ENCODE measurements around the gene DCDC2C.

DCDC2C gene

GRCh38 chr2:3664925-3665324 is 38.5 kb upstream of the DCDC2C start:
- Histone ChIP-seq H3K36me3 (ENCODE audit: insufficient read depth, low read length) (no peaks in the 10 kb centered on the region), H3K27me3 (ENCODE audit: insufficient read depth, low read length) (no peaks in the 10 kb centered on the region), H3K4me1 (ENCODE audit: insufficient read depth, low read length) (peaks cover 3% of the 10 kb centered on the region), H2AFZ (ENCODE audit: low read depth, low read length) (no peak overlapping the region), H3K9me3 (ENCODE audit: low read length) (no peaks in the 10 kb centered on the region), H3K4me3 (ENCODE audit: low read length) (no peak overlapping the region)

DNA sequence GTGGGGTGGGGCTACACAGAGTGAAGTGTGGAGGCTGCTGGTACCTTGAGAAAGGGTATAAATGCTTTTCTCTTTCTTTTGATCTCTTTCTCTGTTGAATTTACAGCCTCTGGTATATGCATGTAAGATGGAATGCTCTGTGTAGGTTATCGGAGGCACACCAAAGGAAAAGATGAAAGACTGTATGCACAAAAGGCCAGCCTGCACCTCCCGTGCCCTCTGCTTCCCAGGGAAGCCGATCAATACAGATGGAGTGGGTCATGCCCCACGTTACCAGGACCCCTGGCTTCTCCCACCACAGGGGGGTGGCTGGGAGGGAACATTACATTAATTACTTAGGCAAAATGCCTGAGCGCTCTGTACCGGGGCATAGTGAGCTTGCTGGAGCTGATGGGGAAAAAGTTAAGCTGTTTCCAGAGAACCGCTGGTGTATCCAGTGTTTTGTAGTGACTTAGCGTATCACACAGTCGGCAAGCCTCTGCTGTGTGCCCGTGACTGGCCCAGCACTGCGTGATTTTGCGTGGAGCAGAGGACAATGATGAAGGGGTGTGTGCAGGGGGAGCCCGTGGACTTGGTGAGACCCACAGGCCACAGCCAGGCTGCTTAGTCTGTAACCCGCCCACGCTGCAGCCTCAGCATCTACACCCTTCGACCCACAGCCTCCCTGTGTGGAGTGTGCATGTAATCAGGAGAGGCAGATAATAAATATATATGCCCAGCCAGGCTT is 37.3 kb upstream of the DCDC2C start:
- Histone ChIP-seq H3K36me3 (ENCODE audit: insufficient read depth, low read length) (no peaks in the 10 kb centered on the region), H3K27me3 (ENCODE audit: insufficient read depth, low read length) (no peaks in the 10 kb centered on the region), H3K4me1 (ENCODE audit: insufficient read depth, low read length) (peaks cover 3% of the 10 kb centered on the region), H3K9me3 (ENCODE audit: low read length) (peaks cover 3% of the 10 kb centered on the region), H2AFZ (ENCODE audit: low read depth, low read length) (no peak overlapping the region), H3K4me3 (ENCODE audit: low read length) (no peak overlapping the region)

GRCh38 chr2:3666613-3666975 is 36.8 kb upstream of the DCDC2C start:
- no peaks in the 10 kb centered on the region for H3K36me3 ChIP-seq (ENCODE audit: insufficient read depth, low read length)
- H3K4me3 ChIP-seq (ENCODE audit: low read length): no peak overlapping the region
- no peak overlapping the region for H2AFZ ChIP-seq (ENCODE audit: low read depth, low read length)
- peaks cover 3% of the 10 kb centered on the region for H3K4me1 ChIP-seq (ENCODE audit: insufficient read depth, low read length)
- no peaks in the 10 kb centered on the region for H3K27me3 ChIP-seq (ENCODE audit: insufficient read depth, low read length)
- peaks cover 3% of the 10 kb centered on the region for H3K9me3 ChIP-seq (ENCODE audit: low read length)

- Histone ChIP-seq H3K9me3 (ENCODE audit: low read length) (peaks cover 3% of the 10 kb centered on the region), H3K4me1 (ENCODE audit: insufficient read depth, low read length) (peaks cover 3% of the 10 kb centered on the region), H3K4me3 (ENCODE audit: low read length) (no peak overlapping the region), H3K27me3 (ENCODE audit: insufficient read depth, low read length) (no peaks in the 10 kb centered on the region), H2AFZ (ENCODE audit: low read depth, low read length) (no peak overlapping the region), H3K36me3 (ENCODE audit: insufficient read depth, low read length) (no peaks in the 10 kb centered on the region)
These were observed 36.2 kb upstream of the DCDC2C start for GRCh38 chr2:3667151-3667631.

GRCh38 chr2:3669656-3670055 is 33.7 kb upstream of the DCDC2C start:
- Histone ChIP-seq H3K27me3 (ENCODE audit: insufficient read depth, low read length) (no peaks in the 10 kb centered on the region), H3K36me3 (ENCODE audit: insufficient read depth, low read length) (no peaks in the 10 kb centered on the region), H3K4me1 (ENCODE audit: insufficient read depth, low read length) (peaks cover 3% of the 10 kb centered on the region), H3K9me3 (ENCODE audit: low read length) (peaks cover 3% of the 10 kb centered on the region), H3K4me3 (ENCODE audit: low read length) (no peak overlapping the region), H2AFZ (ENCODE audit: low read depth, low read length) (no peak overlapping the region)

DNA sequence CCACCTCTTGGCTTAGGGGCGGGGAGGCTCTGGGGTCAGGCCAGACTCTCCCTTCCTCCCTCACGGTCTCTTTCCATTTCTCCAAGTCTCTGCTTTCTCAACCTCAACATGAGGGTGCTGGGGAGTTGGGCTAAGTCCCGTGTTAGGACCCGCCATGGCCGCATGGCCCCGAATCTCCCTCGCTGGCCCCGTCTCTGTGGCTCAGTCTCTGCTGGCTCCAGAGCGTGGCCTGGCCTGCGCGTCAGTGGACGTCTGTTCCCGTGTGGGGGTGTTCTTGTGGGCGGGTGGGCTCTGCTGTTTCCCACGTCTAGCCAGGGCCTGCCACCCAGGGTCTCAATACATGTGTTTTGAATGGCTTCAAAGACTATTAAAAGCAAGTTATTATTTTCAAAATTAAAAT is 33.0 kb upstream of the DCDC2C start:
- Histone ChIP-seq H3K36me3 (ENCODE audit: insufficient read depth, low read length) (no peaks in the 10 kb centered on the region), H3K4me3 (ENCODE audit: low read length) (no peak overlapping the region), H3K9me3 (ENCODE audit: low read length) (peaks cover 3% of the 10 kb centered on the region), H3K4me1 (ENCODE audit: insufficient read depth, low read length) (peaks cover 3% of the 10 kb centered on the region), H3K27me3 (ENCODE audit: insufficient read depth, low read length) (no peaks in the 10 kb centered on the region), H2AFZ (ENCODE audit: low read depth, low read length) (no peak overlapping the region)

- Histone ChIP-seq H2AFZ (ENCODE audit: low read depth, low read length) (no peak overlapping the region), H3K36me3 (ENCODE audit: insufficient read depth, low read length) (no peaks in the 10 kb centered on the region)
These were observed 32.4 kb upstream of the DCDC2C start for GRCh38 chr2:3670941-3671340.

GRCh38 chr2:3672861-3673678 is 30.3 kb upstream of the DCDC2C start:
- Histone ChIP-seq H3K9me3 (ENCODE audit: low read length) (peaks cover 3% of the 10 kb centered on the region), H3K36me3 (ENCODE audit: insufficient read depth, low read length) (no peaks in the 10 kb centered on the region), H3K27me3 (ENCODE audit: insufficient read depth, low read length) (no peaks in the 10 kb centered on the region), H3K4me3 (ENCODE audit: low read length) (no peak overlapping the region), H3K4me1 (ENCODE audit: insufficient read depth, low read length) (no peaks in the 10 kb centered on the region), H2AFZ (ENCODE audit: low read depth, low read length) (no peak overlapping the region)

More at GRCh38 chr2:3670941-3671340, 32.4 kb upstream of the DCDC2C start:
- no peak overlapping the region for H3K4me3 ChIP-seq (ENCODE audit: low read length)
- H3K9me3 ChIP-seq (ENCODE audit: low read length): peaks cover 3% of the 10 kb centered on the region
- H3K4me1 ChIP-seq (ENCODE audit: insufficient read depth, low read length): peaks cover 2% of the 10 kb centered on the region
- no peaks in the 10 kb centered on the region for H3K27me3 ChIP-seq (ENCODE audit: insufficient read depth, low read length)

DNA sequence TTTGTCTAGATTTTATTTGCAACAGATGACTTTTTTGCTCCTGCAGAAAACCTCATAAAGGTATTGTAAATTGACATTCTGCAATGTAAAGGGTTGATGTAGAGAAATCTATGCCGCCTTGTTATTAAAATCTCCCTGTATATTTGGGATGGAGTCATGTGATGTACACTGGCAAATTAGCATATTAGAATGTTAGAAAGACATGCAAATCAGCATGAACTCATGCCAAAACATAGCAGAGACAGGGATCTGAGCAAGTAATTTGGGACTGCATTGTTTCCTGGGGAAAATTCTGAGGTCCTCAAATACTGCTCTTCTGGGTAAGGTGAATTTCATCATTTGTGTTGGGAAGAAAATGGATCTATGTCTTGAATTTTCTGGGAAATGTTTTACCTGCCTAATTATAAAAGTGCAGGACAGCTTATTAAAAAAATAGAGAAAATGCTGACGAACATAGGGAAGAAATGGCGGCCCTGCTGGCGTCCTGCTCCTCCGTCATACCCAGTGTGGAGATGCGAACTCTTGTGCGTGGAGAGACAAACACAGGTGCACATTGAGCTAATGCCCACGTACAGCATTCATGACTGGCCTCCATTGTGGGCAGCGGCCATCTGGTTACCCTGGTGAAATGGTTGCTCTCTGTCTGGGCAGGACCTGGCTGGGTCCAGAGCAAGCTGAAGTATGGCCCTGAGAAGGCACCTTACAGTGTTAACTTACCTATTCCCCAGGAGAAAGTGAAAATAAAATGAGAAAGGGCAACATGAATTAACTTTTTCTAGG is 29.1 kb upstream of the DCDC2C start:
- Histone ChIP-seq H3K36me3 (ENCODE audit: insufficient read depth, low read length) (no peaks in the 10 kb centered on the region), H2AFZ (ENCODE audit: low read depth, low read length) (no peak overlapping the region), H3K27me3 (ENCODE audit: insufficient read depth, low read length) (no peaks in the 10 kb centered on the region), H3K4me3 (ENCODE audit: low read length) (no peak overlapping the region), H3K9me3 (ENCODE audit: low read length) (peaks cover 3% of the 10 kb centered on the region), H3K4me1 (ENCODE audit: insufficient read depth, low read length) (no peaks in the 10 kb centered on the region)

DNA sequence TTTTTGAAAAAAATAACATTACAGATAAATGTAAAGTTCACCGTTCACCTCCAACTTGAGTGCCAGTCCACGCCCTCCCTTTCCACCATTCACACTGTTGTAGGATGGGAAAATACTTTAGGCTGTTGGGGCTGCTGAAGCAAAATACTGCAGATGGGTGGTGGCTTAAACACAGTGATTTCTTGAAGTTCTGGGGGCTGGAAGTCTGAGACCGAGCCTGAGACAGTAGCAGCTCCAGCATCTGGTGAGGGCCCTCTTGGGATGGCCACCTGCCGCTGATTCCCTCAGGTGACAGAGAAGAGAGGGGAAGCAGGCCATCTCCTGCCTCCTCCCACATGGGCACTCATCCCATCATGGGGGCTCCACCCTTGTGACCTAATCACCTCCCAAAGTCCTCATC is 27.7 kb upstream of the DCDC2C start:
- no peaks in the 10 kb centered on the region for H3K9me3 ChIP-seq (ENCODE audit: low read length)
- H3K36me3 ChIP-seq (ENCODE audit: insufficient read depth, low read length): no peaks in the 10 kb centered on the region
- H3K4me3 ChIP-seq (ENCODE audit: low read length): no peak overlapping the region
- H3K27me3 ChIP-seq (ENCODE audit: insufficient read depth, low read length): peaks cover 4% of the 10 kb centered on the region
- no peak overlapping the region for H2AFZ ChIP-seq (ENCODE audit: low read depth, low read length)
- no peaks in the 10 kb centered on the region for H3K4me1 ChIP-seq (ENCODE audit: insufficient read depth, low read length)

DNA sequence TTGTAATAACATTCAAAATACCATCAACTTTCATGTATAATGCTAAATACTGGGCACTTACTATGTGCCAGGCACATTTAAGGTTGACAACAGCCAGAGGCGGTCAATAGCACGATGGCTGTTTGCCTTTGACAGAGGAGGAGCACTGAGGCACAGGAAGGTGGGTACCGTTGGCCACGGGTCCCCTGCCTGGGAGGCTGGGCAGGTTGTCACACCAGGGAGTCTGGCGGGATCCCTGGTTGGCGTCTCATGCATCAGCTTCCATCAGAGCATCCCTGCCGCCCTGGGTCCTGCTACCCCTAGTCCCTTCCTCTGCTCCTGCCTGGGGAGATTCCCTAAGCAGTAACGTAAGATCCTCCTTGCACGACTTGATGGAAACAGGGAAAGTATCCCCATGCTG is 25.9 kb upstream of the DCDC2C start:
- Histone ChIP-seq H3K9me3 (ENCODE audit: low read length) (no peaks in the 10 kb centered on the region), H3K4me3 (ENCODE audit: low read length) (no peak overlapping the region), H3K4me1 (ENCODE audit: insufficient read depth, low read length) (no peaks in the 10 kb centered on the region), H3K36me3 (ENCODE audit: insufficient read depth, low read length) (no peaks in the 10 kb centered on the region), H3K27me3 (ENCODE audit: insufficient read depth, low read length) (peaks cover 4% of the 10 kb centered on the region), H2AFZ (ENCODE audit: low read depth, low read length) (no peak overlapping the region)

DNA sequence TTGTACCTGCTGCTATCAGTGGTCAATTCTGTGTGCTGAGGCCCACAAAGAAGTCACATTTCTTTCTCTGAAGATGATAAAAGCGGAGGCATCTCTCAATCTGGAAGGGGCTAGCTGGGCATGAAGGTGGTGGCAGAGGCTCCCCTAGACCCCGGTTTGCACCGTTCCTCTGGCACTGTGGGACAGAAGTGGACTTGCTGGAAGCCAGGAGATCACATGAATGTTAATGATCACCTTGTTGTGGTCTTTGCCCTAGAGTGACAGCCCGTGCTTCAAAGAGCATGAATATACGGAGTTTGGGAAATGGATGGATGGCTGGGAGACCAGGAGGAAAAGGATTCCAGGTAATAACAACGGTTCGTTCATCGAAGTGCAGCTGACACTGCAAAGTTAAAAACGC is 25.2 kb upstream of the DCDC2C start:
- Histone ChIP-seq H3K4me1 (ENCODE audit: insufficient read depth, low read length) (no peaks in the 10 kb centered on the region), H3K27me3 (ENCODE audit: insufficient read depth, low read length) (peaks cover 4% of the 10 kb centered on the region), H3K36me3 (ENCODE audit: insufficient read depth, low read length) (no peaks in the 10 kb centered on the region), H2AFZ (ENCODE audit: low read depth, low read length) (no peak overlapping the region), H3K9me3 (ENCODE audit: low read length) (no peaks in the 10 kb centered on the region), H3K4me3 (ENCODE audit: low read length) (no peak overlapping the region)

DNA sequence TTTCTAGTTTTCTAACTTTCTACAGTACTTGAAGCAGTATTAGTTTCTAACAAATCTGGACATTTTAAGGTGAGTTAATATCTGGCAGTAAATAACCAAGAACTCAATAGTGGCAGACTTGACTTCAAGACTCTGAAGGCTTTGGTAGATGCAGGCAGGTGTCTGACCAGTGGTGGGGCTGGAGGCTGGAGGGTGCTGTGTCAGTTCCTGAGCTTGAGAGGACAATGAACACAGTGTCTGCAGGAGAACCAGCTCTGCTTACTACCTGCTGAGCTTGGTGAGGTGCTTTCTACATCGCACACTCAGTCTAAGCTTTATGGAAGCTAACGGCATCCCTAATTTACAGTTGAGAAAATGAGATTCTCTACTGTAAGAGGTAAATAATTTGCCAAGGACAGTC is 24.2 kb upstream of the DCDC2C start:
- no peak overlapping the region for H2AFZ ChIP-seq (ENCODE audit: low read depth, low read length)
- H3K9me3 ChIP-seq (ENCODE audit: low read length): no peaks in the 10 kb centered on the region
- H3K4me1 ChIP-seq (ENCODE audit: insufficient read depth, low read length): no peaks in the 10 kb centered on the region
- H3K36me3 ChIP-seq (ENCODE audit: insufficient read depth, low read length): no peaks in the 10 kb centered on the region
- H3K27me3 ChIP-seq (ENCODE audit: insufficient read depth, low read length): peaks cover 4% of the 10 kb centered on the region
- no peak overlapping the region for H3K4me3 ChIP-seq (ENCODE audit: low read length)
